HepG2 (cell line): ENCODE results near the gene FSD1. TPM values are rescaled to one million over a fixed set of nuclear protein-coding genes. Genes with fewer than 3 reads are reported as not detected.
A peak's percentile ranks its signal among the peaks of the same experiment; 100 is the strongest.

ENCODE experiments used
- EED ChIP-seq: sonication (generic); formaldehyde crosslinking; IDR thresholded peaks from 2 replicates; pipeline ENCODE4 v1.5.0; 2020; ENCODE audit warnings: mild to moderate bottlenecking, missing genetic modification reagents
- ESRRA ChIP-seq: sonication (generic); formaldehyde crosslinking; IDR thresholded peaks from 2 replicates; pipeline ENCODE4 v1.5.1; 2020; ENCODE audit warnings: mild to moderate bottlenecking, low read depth, missing genetic modification reagents
- FOXJ3 ChIP-seq: sonication (generic); formaldehyde crosslinking; IDR thresholded peaks from 2 replicates; pipeline ENCODE4 v1.4.0; 2020; ENCODE audit warnings: missing genetic modification reagents, mild to moderate bottlenecking, borderline replicate concordance
- KDM3A ChIP-seq: IDR thresholded peaks from 2 replicates; pipeline ENCODE4 v1.6.1; 2018; ENCODE audit warnings: low read depth, missing compliant biosample characterization
- KLF13 ChIP-seq: sonication (generic); formaldehyde crosslinking; IDR thresholded peaks from 2 replicates; pipeline ENCODE4 v1.4.0; 2020; ENCODE audit warnings: mild to moderate bottlenecking, missing genetic modification reagents
- PAWR ChIP-seq: sonication (generic); formaldehyde crosslinking; IDR thresholded peaks from 2 replicates; pipeline ENCODE4 v1.4.0; 2020; ENCODE audit warnings: missing genetic modification reagents, mild to moderate bottlenecking, borderline replicate concordance
- PHB2 ChIP-seq: fragments of 450-650 bp; IDR thresholded peaks from 2 replicates; pipeline ENCODE4 v1.6.1; 2018; ENCODE audit not compliant: partially characterized antibody
- TBL1XR1 ChIP-seq: fragments of 150-350 bp; IDR thresholded peaks from 2 replicates; pipeline ENCODE4 v1.6.1; 2014; ENCODE audit warnings: borderline replicate concordance, low read length; ENCODE audit not compliant: partially characterized antibody
- TBP ChIP-seq: sonication (generic); formaldehyde crosslinking; IDR thresholded peaks from 2 replicates; pipeline ENCODE4 v1.5.0; 2020; ENCODE audit warnings: missing genetic modification reagents
- TSC22D2 ChIP-seq: sonication (generic); formaldehyde crosslinking; IDR thresholded peaks from 2 replicates; pipeline ENCODE4 v1.5.1; 2020; ENCODE audit warnings: missing genetic modification reagents, mild to moderate bottlenecking, borderline replicate concordance
- ZFP36L1 ChIP-seq: sonication (generic); formaldehyde crosslinking; IDR thresholded peaks from 2 replicates; pipeline ENCODE4 v1.8.0; 2022; ENCODE audit warnings: mild to moderate bottlenecking, missing genetic modification reagents, moderate library complexity
- ZFYVE20 ChIP-seq: sonication (generic); formaldehyde crosslinking; IDR thresholded peaks from 2 replicates; pipeline ENCODE4 v1.8.0; 2023; ENCODE audit warnings: low read depth, mild to moderate bottlenecking, moderate library complexity, missing genetic modification reagents, borderline replicate concordance
- ZNF367 ChIP-seq: sonication (generic); formaldehyde crosslinking; IDR thresholded peaks from 2 replicates; pipeline ENCODE4 v1.4.0; 2020; ENCODE audit warnings: missing genetic modification reagents, borderline replicate concordance
- ZNF567 ChIP-seq: sonication (generic); formaldehyde crosslinking; IDR thresholded peaks from 2 replicates; pipeline ENCODE4 v1.8.1; 2023; ENCODE audit warnings: mild to moderate bottlenecking, missing genetic modification reagents, borderline replicate concordance
- ZNF652 ChIP-seq: IDR thresholded peaks from 2 replicates; pipeline ENCODE4 v1.6.1; 2016; ENCODE audit warnings: low read depth, borderline replicate concordance
- polyA plus RNA-seq, 8 experiments: library from polyadenylated mRNA; depleted of rRNA in 3 of 8; stranded (reverse) in 7 of 8; unstranded in 1 of 8; fragments of >200 nt; fragmentation: Illumina TruSeq in 4 of 8; extraction: Trizol in 4 of 8; gene quantifications; 2 replicates each; pipeline versions ENCODE4 v1.2.1 to v1.2.3, GENCODE V29; 2011 to 2016; ENCODE audit warnings: low read depth in 4 of 8, missing spikeins in 1 of 8, mixed read lengths in 1 of 8; ENCODE audit not compliant: insufficient read depth in 1 of 8
- total RNA-seq, 5 experiments: library from RNA; depleted of rRNA; stranded (reverse); fragments of >200 nt; fragmentation: Illumina TruSeq; extraction: Trizol; gene quantifications; 2 replicates each; pipeline ENCODE4 v1.2.3, GENCODE V29; 2016; ENCODE audit warnings: low read depth in 1 of 5
- TF ChIP-seq, protein P1 (sequence below), 2 experiments: sonication (generic) in 1 of 2; formaldehyde crosslinking in 1 of 2; IDR thresholded peaks; 2 replicates each; pipeline versions ENCODE4 v1.6.1 to v1.9.0; 2014 to 2022; ENCODE audit warnings: antibody characterized with exemption in 1 of 2, borderline replicate concordance in 1 of 2, inconsistent platforms in 1 of 2, low read depth in 1 of 2, missing genetic modification reagents in 1 of 2
- TF ChIP-seq, protein P2 (sequence below): sonication (generic); formaldehyde crosslinking; IDR thresholded peaks from 2 replicates; pipeline ENCODE4 v1.5.1; 2020; ENCODE audit warnings: missing genetic modification reagents, mild to moderate bottlenecking, borderline replicate concordance
- TF ChIP-seq, protein P3 (sequence below): sonication (generic); formaldehyde crosslinking; IDR thresholded peaks from 2 replicates; pipeline ENCODE4 v1.5.1; 2020; ENCODE audit warnings: missing genetic modification reagents, mild to moderate bottlenecking, borderline replicate concordance

FSD1 gene
- total and polyA plus RNA-seq, 2 of the 13 experiments (the other 11 are each of a cell fraction or from before 2014, with no cell fraction given) = 0.29 to 0.66 TPM

DNA sequence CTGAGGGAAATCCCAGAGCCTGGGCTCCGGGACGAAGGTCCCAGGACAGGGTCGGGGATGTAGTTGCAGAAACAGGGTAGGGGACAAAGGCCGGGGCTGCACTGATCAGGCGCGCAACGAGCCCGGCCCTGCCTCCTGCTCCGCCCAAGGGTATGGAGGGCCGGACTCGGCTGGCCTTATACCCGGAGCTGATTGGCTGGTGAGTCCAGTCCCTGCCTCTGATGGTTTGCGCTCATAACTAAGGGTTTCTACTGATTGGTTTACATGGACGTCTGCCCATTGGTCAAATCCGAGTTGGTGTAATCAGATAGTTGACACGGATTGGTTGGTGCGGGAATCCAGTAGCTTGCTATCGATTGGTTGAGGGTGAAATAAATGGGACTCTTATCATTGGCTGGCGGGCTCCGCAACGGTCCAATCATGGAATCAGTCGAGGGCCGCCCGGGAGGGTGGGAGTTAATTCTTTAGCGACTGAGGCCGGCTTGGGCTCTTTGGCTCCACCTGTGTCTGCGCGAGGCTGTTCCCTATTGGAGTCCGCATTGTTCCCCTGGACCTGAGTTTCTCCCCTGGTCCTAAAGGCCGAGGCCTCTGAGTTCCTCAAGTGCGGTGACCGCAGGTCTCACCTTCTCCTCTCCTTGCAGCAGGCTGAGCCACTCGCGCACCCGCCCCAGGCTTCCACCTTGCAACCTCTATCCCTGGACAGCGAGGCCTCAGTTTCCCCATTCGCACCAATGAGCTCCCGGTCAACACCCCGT is 38.4 kb downstream of the FSD1 start (continued):
- peak; percentile 83 for TF ChIP-seq ESRRA (CRISPR knock-in tag)
- TF ChIP-seq PHB2 = no peak
- peak; percentile 56; the same call in 1 of the 2 replicates for TF ChIP-seq FOXJ3 (CRISPR knock-in tag)
- no peak for TF ChIP-seq ZNF567 (CRISPR knock-in tag)
- TF ChIP-seq, protein P1, sequence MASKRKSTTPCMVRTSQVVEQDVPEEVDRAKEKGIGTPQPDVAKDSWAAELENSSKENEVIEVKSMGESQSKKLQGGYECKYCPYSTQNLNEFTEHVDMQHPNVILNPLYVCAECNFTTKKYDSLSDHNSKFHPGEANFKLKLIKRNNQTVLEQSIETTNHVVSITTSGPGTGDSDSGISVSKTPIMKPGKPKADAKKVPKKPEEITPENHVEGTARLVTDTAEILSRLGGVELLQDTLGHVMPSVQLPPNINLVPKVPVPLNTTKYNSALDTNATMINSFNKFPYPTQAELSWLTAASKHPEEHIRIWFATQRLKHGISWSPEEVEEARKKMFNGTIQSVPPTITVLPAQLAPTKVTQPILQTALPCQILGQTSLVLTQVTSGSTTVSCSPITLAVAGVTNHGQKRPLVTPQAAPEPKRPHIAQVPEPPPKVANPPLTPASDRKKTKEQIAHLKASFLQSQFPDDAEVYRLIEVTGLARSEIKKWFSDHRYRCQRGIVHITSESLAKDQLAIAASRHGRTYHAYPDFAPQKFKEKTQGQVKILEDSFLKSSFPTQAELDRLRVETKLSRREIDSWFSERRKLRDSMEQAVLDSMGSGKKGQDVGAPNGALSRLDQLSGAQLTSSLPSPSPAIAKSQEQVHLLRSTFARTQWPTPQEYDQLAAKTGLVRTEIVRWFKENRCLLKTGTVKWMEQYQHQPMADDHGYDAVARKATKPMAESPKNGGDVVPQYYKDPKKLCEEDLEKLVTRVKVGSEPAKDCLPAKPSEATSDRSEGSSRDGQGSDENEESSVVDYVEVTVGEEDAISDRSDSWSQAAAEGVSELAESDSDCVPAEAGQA (IDR thresholded peaks at IDR 0.05; ENCODE audit: low read depth) = no peak
- TF ChIP-seq, protein P1 (CRISPR knock-in tag; IDR thresholded peaks at IDR 0.05; ENCODE audit: borderline replicate concordance) = no peak; the same call in 1 of the 2 replicates
- TF ChIP-seq ZFP36L1 (CRISPR knock-in tag) = peak; percentile 74
- TF ChIP-seq PAWR = no peak
- TF ChIP-seq TBP (CRISPR knock-in tag) = no peak
- TF ChIP-seq ZFYVE20 (CRISPR knock-in tag) = no peak
- no peak for TF ChIP-seq KLF13 (CRISPR knock-in tag)
- TF ChIP-seq ZNF367 = no peak
- no peak for TF ChIP-seq TBL1XR1
- TF ChIP-seq EED = no peak
- TF ChIP-seq, protein P2, sequence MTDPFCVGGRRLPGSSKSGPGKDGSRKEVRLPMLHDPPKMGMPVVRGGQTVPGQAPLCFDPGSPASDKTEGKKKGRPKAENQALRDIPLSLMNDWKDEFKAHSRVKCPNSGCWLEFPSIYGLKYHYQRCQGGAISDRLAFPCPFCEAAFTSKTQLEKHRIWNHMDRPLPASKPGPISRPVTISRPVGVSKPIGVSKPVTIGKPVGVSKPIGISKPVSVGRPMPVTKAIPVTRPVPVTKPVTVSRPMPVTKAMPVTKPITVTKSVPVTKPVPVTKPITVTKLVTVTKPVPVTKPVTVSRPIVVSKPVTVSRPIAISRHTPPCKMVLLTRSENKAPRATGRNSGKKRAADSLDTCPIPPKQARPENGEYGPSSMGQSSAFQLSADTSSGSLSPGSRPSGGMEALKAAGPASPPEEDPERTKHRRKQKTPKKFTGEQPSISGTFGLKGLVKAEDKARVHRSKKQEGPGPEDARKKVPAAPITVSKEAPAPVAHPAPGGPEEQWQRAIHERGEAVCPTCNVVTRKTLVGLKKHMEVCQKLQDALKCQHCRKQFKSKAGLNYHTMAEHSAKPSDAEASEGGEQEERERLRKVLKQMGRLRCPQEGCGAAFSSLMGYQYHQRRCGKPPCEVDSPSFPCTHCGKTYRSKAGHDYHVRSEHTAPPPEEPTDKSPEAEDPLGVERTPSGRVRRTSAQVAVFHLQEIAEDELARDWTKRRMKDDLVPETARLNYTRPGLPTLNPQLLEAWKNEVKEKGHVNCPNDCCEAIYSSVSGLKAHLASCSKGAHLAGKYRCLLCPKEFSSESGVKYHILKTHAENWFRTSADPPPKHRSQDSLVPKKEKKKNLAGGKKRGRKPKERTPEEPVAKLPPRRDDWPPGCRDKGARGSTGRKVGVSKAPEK (CRISPR knock-in tag) = no peak
- 0 out of 2 replicates have a peak, but pooled peaks have one; percentile 53 for TF ChIP-seq TSC22D2
- TF ChIP-seq ZNF652 = peak; percentile 96
- TF ChIP-seq, protein P3, sequence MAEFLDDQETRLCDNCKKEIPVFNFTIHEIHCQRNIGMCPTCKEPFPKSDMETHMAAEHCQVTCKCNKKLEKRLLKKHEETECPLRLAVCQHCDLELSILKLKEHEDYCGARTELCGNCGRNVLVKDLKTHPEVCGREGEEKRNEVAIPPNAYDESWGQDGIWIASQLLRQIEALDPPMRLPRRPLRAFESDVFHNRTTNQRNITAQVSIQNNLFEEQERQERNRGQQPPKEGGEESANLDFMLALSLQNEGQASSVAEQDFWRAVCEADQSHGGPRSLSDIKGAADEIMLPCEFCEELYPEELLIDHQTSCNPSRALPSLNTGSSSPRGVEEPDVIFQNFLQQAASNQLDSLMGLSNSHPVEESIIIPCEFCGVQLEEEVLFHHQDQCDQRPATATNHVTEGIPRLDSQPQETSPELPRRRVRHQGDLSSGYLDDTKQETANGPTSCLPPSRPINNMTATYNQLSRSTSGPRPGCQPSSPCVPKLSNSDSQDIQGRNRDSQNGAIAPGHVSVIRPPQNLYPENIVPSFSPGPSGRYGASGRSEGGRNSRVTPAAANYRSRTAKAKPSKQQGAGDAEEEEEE = no peak; the same call in 1 of the 2 replicates
- peak; percentile 90 for TF ChIP-seq KDM3A (CRISPR knock-in tag)
